DOHH2 (cell line): Measurements from ENCODE around the gene ST3GAL4.
"Not testable (repeated sequence)": the region's sequence is repeated elsewhere in the genome, so short reads cannot be mapped to it uniquely, and the experiment has no call there.

Experiments
- H3F3A ChIP-seq: fragments of 200-600 bp; sonication (generic), shearing (Covaris generic); 2 replicates; pipeline ENCODE4 v1.6.0; 2016; ENCODE audit warnings: antibody characterized with exemption, mild to moderate bottlenecking; ENCODE audit not compliant: control insufficient read depth, insufficient read depth
- H3K27ac ChIP-seq: fragments of 200-600 bp; sonication (generic); 2 replicates; pipeline ENCODE4 v1.5.1; 2014; ENCODE audit warnings: low read depth, mild to moderate bottlenecking, low read length, moderate library complexity
- H3K27me3 ChIP-seq: fragments of 200-600 bp; sonication (generic); 2 replicates; pipeline ENCODE4 v1.6.1; 2014; ENCODE audit warnings: mild to moderate bottlenecking, low read length, mixed read lengths; ENCODE audit not compliant: control insufficient read depth
- H3K36me3 ChIP-seq: fragments of 200-600 bp; sonication (generic); 2 replicates; pipeline ENCODE4 v1.6.1; 2014; ENCODE audit warnings: mild to moderate bottlenecking, low read length, moderate library complexity, mixed read lengths; ENCODE audit not compliant: control insufficient read depth
- H3K4me1 ChIP-seq: fragments of 200-600 bp; sonication (generic); 2 replicates; pipeline ENCODE4 v1.6.1; 2014; ENCODE audit warnings: mild to moderate bottlenecking, low read length, mixed read lengths; ENCODE audit not compliant: control insufficient read depth
- H3K4me2 ChIP-seq: fragments of 200-600 bp; sonication (generic); 2 replicates; pipeline ENCODE4 v1.6.0; 2014; ENCODE audit warnings: mild to moderate bottlenecking, low read length, moderate library complexity
- H3K4me3 ChIP-seq: fragments of 200-600 bp; sonication (generic); 2 replicates; pipeline ENCODE4 v1.5.1; 2014; ENCODE audit warnings: mild to moderate bottlenecking, low read length, mixed read lengths
- H3K79me2 ChIP-seq: fragments of 200-600 bp; sonication (generic); 2 replicates; pipeline ENCODE4 v1.6.1; 2014; ENCODE audit warnings: mild to moderate bottlenecking, low read length, mixed read lengths; ENCODE audit not compliant: control insufficient read depth
- H3K9me2 ChIP-seq: fragments of 200-600 bp; sonication (generic); replicated peaks from 2 replicates; pipeline ENCODE4 v1.6.1; 2014; ENCODE audit warnings: mild to moderate bottlenecking, low read length, mixed read lengths; ENCODE audit not compliant: control insufficient read depth
- H3K9me3 ChIP-seq: fragments of 200-600 bp; sonication (generic); 2 replicates; pipeline ENCODE4 v1.6.1; 2014; ENCODE audit warnings: antibody characterized with exemption, low read length, mixed read lengths; ENCODE audit not compliant: control insufficient read depth, insufficient read depth
- H4K20me1 ChIP-seq: fragments of 200-600 bp; sonication (generic); 2 replicates; pipeline ENCODE4 v1.6.0; 2014; ENCODE audit warnings: low read depth, mild to moderate bottlenecking, antibody characterized with exemption, low read length, moderate library complexity; ENCODE audit not compliant: control insufficient read depth, insufficient read depth
- CTCF ChIP-seq: fragments of 200-600 bp; sonication (generic); IDR thresholded peaks from one replicate; pipeline ENCODE4 v1.5.1; 2014; ENCODE audit warnings: antibody characterized with exemption, mild to moderate bottlenecking, low read depth, low read length; ENCODE audit not compliant: poor library complexity, severe bottlenecking
- EZH2phosphoT487 ChIP-seq: fragments of 200-600 bp; sonication (generic); IDR thresholded peaks from 2 replicates; pipeline ENCODE4 v1.6.1; 2017; ENCODE audit warnings: borderline replicate concordance, mild to moderate bottlenecking, antibody characterized with exemption, low read length, moderate library complexity, mixed read lengths

Gene ST3GAL4

GRCh38 chr11:126366064-126366822 lies 10.8 kb downstream of the ST3GAL4 start:
- Histone ChIP-seq H3F3A (no peaks in the 10 kb centered on the region), H3K27ac (no peak overlapping the region), H4K20me1 (no peaks in the 10 kb centered on the region), H3K9me2 (no peaks in the 10 kb centered on the region), H3K4me2 (no peak overlapping the region), H3K79me2 (no peaks in the 10 kb centered on the region), H3K4me1 (peaks cover 13% of the 10 kb centered on the region), H3K4me3 (no peak overlapping the region), H3K36me3 (no peaks in the 10 kb centered on the region), H3K9me3 (no peaks in the 10 kb centered on the region), H3K27me3 (no peaks in the 10 kb centered on the region)
- no peak for TF ChIP-seq CTCF
- TF ChIP-seq EZH2phosphoT487 = no peak

- not testable (repeated sequence) for H3K4me3 ChIP-seq, H3K4me2 ChIP-seq, H3K79me2 ChIP-seq
Measured at GRCh38 chr11:126366823-126367654, 11.6 kb downstream of the ST3GAL4 start.

GRCh38 chr11:126367806-126368205 lies 12.3 kb downstream of the ST3GAL4 start:
- not testable (repeated sequence) for H3K36me3 ChIP-seq, H3K79me2 ChIP-seq, H3F3A ChIP-seq, H3K4me2 ChIP-seq, H3K27ac ChIP-seq, H3K4me3 ChIP-seq, H3K9me3 ChIP-seq, H4K20me1 ChIP-seq, H3K27me3 ChIP-seq, H3K9me2 ChIP-seq
- peaks cover 13% of the 10 kb centered on the region for H3K4me1 ChIP-seq

More at GRCh38 chr11:126366823-126367654, 11.6 kb downstream of the ST3GAL4 start:
- not testable (repeated sequence) for H4K20me1 ChIP-seq, H3K27ac ChIP-seq, H3F3A ChIP-seq, H3K27me3 ChIP-seq, H3K9me3 ChIP-seq, H3K9me2 ChIP-seq, H3K36me3 ChIP-seq
- H3K4me1 ChIP-seq = peaks cover 13% of the 10 kb centered on the region
- peak; percentile 50 for TF ChIP-seq CTCF

DNA sequence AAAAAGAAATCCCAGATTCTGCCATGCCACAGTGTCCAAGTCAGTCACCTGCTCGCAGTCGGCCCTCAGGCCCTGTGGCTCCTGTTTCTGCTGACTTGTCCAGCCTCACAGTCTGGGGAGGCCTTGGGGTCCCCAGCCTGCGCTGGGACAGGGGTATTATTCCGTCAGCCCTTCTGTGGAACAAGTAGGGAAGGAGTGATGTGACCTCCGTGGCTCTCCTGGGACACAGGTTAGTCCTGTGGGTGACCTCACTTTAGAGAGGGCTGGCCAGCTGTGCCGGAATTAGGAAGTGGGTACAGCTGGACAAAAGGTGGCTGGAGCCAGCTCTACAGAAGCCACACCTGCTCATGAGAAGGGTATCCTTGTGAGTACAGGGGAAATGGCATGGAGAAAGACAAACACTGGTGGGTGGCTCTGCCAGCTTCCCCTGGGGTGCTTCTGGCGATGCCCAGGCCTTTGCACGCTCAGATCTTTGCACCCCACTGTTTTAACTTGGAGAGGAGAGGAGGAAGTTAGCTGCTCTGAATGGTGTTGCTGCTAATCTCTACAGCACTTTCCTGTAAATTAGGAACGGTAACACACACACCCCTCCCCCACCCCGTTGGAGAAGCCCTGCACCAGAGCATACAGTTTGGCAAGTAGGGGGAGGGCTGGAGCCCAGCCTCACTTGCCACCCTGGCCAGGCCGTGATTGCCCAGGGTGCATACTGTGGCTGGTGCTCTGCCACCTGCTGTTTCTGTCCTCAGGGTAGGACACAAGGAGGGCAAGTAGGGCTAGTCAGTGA lies 13.0 kb downstream of the ST3GAL4 start:
- H3K9me3 ChIP-seq, H3F3A ChIP-seq, H3K79me2 ChIP-seq, H3K4me2 ChIP-seq, H4K20me1 ChIP-seq, H3K27me3 ChIP-seq, H3K27ac ChIP-seq, H3K4me3 ChIP-seq, H3K36me3 ChIP-seq, H3K9me2 ChIP-seq: not testable (repeated sequence)
- peaks cover 13% of the 10 kb centered on the region for H3K4me1 ChIP-seq
